Mammary epithelial cell (primary cell): Measurements from ENCODE around the gene SDF2L1.

Source experiments
- CTCF ChIP-seq, 2 donors: IDR thresholded peaks in 1 of 2; conservative IDR thresholded peaks in 1 of 2; 2 replicates each; pipeline ENCODE4 v1.5.1; 2011 to 2012; ENCODE audit warnings: inconsistent platforms in 2 of 2, low read length in 2 of 2, mild to moderate bottlenecking in 2 of 2, control low read depth in 1 of 2, low read depth in 1 of 2; ENCODE audit not compliant: insufficient read depth in 1 of 2; ENCODE audit errors: extremely low read depth in 1 of 2
- EZH2 ChIP-seq: IDR thresholded peaks from 2 replicates; pipeline ENCODE4 v1.6.1; 2012; ENCODE audit warnings: low read length, inconsistent platforms, borderline replicate concordance

GRCh38 chr22:21643533-21644357, 1.6 kb downstream of the SDF2L1 start:
- peak in 1 of 2 donors; percentile 27 for TF ChIP-seq CTCF (conservative IDR thresholded peaks at IDR 0.05 in 1 of 2, IDR thresholded peaks at IDR 0.05 in 1 of 2; ENCODE audit: extremely low read depth in 1 of 2, insufficient read depth in 1 of 2, low read depth in 1 of 2, low read length in 2 of 2)
- TF ChIP-seq EZH2, result no peak
